Psoas muscle (tissue), 8 donors: ENCODE measurements around the gene TBC1D32. TPM values are rescaled to one million over a fixed set of nuclear protein-coding genes. Genes with fewer than 3 reads are reported as not detected.

Source experiments
- ATAC-seq, 4 donors: fragments of 200-7000 bp; cut with Tn5 transposase; one replicate each; pipeline ENCODE4 v1.9.1; 2020; ENCODE audit warnings: moderate library complexity in 3 of 4, mild to moderate bottlenecking in 2 of 4
- DNase-seq, 2 donors: peaks; one replicate each; pipeline ENCODE4 v3.0.0-alpha.2; 2020
- H3K27ac ChIP-seq: fragments of 200-600 bp; one replicate; pipeline ENCODE4 v1.8.0; 2022
- H3K27me3 ChIP-seq, 3 donors: fragments of 200-600 bp in 1 of 3; one replicate each; pipeline versions ENCODE4 v1.6.1 to v1.8.0; 2013 to 2022; ENCODE audit warnings: low read length in 2 of 3, mild to moderate bottlenecking in 2 of 3, moderate library complexity in 1 of 3; ENCODE audit not compliant: insufficient read depth in 3 of 3
- H3K36me3 ChIP-seq, 2 donors: fragments of 200-600 bp in 1 of 2; one replicate each; pipeline versions ENCODE4 v1.6.1 to v1.8.0; 2013 to 2022; ENCODE audit warnings: low read depth in 1 of 2, mild to moderate bottlenecking in 1 of 2, moderate library complexity in 1 of 2; ENCODE audit not compliant: insufficient read depth in 1 of 2
- H3K4me1 ChIP-seq: fragments of 200-600 bp; one replicate; pipeline ENCODE4 v1.8.0; 2022
- H3K4me3 ChIP-seq: fragments of 200-600 bp; one replicate; pipeline ENCODE4 v1.8.0; 2022; ENCODE audit warnings: mild to moderate bottlenecking
- H3K9me3 ChIP-seq: fragments of 200-600 bp; one replicate; pipeline ENCODE4 v1.8.0; 2022
- WGBS, 3 donors: extraction: QIAGEN DNeasy Blood & Tissue Kit; methylation state at CpG; one replicate each; pipeline versions ENCODE4 v1.1.6 to v1.1.7; 2013; 5-methylcytosine and 5-hydroxymethylcytosine counted together
- intact Hi-C, 2 donors: fragments of 100-400 bp; cut with DNase I; formaldehyde crosslinking; loops; one replicate each; pipeline versions ENCODE4 v1.11.0 to v1.14.2; 2022
- polyA plus RNA-seq, 3 donors: library from polyadenylated mRNA; stranded (reverse); fragments of 200-250 nt; gene quantifications; one replicate each; pipeline ENCODE4 v1.2.3, GENCODE V29; 2013
- total RNA-seq, 4 donors: library from RNA; stranded (reverse); fragmentation: NEBNext Ultra II Directional in 2 of 4; extraction: Animal tissue kit (Norgen Biotek cat#: 25700) in 2 of 4; gene quantifications; one replicate each; pipeline versions ENCODE4 v1.2.1 to v1.2.4, GENCODE V29; 2021 to 2023
- TF ChIP-seq, protein P1 (sequence below): fragments of 200-600 bp; IDR thresholded peaks from one replicate; pipeline ENCODE4 v1.8.0; 2022; ENCODE audit warnings: antibody characterized with exemption
- donor health status: healthy with polysubstance abuse.
- donor health status: DM: no; HTN: no; CAD: no; lungs with moderate emphysema.
- donor health status: Bipolar disorder and iron deficiency.
- donor health status: healthy.
- donor health status: DM: yes; HTN: yes; CAD: no.
- donor health status: DM: no; HTN: no; CAD: no.
- donor health status: DM: no; HTN: no; CAD: no.
- donor health status: DM: yes; HTN: yes; CAD: no.

Gene TBC1D32
- total and polyA plus RNA-seq, 7 donors, result 0.29 to 1.8 (median 0.45) TPM

DNA sequence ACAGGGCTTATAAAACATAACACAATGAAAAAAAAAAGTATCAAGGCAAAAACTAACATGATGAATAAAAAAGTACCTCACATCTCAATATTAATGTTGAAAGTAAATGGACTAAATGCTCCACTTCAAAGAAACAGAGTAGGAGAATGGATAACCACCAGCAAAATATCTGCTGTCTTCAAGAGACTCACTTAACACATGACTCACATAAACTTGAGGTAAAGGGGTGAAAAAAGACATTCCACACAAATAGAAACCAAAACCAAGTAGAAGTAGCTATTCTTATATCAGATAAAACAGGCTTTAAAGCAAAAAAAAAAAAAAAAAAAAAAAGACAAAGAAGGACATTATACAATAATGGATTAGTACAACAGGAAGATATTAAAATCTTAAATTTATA lies 86.9 kb downstream of the TBC1D32 start:
- Histone ChIP-seq H3K36me3 (no peaks in the 10 kb centered on the region), H3K4me3 (no peak overlapping the region), H3K27ac (no peak overlapping the region), H3K9me3 (peaks cover 7% of the 10 kb centered on the region), H3K27me3 (no peaks in the 10 kb centered on the region), H3K4me1 (no peaks in the 10 kb centered on the region)
- ATAC-seq, result no peak
- intact Hi-C loops, result no loop called here
- TF ChIP-seq, protein P1, sequence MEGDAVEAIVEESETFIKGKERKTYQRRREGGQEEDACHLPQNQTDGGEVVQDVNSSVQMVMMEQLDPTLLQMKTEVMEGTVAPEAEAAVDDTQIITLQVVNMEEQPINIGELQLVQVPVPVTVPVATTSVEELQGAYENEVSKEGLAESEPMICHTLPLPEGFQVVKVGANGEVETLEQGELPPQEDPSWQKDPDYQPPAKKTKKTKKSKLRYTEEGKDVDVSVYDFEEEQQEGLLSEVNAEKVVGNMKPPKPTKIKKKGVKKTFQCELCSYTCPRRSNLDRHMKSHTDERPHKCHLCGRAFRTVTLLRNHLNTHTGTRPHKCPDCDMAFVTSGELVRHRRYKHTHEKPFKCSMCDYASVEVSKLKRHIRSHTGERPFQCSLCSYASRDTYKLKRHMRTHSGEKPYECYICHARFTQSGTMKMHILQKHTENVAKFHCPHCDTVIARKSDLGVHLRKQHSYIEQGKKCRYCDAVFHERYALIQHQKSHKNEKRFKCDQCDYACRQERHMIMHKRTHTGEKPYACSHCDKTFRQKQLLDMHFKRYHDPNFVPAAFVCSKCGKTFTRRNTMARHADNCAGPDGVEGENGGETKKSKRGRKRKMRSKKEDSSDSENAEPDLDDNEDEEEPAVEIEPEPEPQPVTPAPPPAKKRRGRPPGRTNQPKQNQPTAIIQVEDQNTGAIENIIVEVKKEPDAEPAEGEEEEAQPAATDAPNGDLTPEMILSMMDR, result no peak
- no peak for DNase-seq

DNA sequence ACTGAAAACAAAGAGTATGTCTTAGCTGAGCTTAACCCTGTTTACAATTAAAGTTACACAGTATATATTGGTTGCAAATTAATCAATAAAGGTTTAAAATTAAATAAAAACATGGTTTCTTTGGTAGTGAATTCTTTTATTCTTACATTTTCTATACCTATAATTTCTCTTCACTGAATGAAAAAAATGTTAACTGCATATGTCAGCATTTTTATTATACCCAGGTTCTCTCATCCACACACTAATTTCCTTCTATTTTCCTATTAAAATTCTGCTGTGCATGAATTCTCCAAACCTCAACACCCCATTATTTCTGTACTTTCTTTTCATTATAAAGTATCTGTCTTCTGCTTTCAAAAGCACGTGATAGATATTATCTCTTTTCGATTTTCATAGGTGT lies 91.9 kb downstream of the TBC1D32 start:
- ATAC-seq (no peak), DNase-seq (no peak)
- H3K9me3 ChIP-seq, result peaks cover 3% of the 10 kb centered on the region
- H3K27ac ChIP-seq, result no peak overlapping the region
- no peaks in the 10 kb centered on the region for H3K27me3 ChIP-seq
- H3K4me1 ChIP-seq, result no peaks in the 10 kb centered on the region
- TF ChIP-seq, protein P1, result no peak
- 93 to 97% (median 94%) methylated on average over 2 of the region's 2 CpGs for WGBS, 3 donors
- intact Hi-C loops, result no loop called here
- no peak overlapping the region for H3K4me3 ChIP-seq
- H3K36me3 ChIP-seq, result no peaks in the 10 kb centered on the region

DNA sequence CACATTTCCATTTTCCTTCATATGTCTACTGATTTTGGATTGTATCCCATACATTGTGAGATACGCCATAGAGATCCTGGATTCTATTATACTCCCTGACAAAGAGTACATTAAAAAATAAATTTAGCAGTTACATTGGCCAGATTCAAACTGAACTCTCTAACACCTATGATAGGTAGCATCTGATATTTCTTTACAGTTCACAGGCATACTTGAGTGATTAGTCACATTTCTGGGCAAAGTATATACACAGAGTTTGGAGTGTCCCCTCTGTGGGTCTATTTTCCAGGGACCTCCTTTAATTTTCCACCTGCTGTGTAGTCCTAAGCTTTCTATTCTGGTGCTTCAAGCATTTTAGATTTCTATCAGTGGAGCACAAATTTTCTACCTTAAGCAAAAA lies 96.4 kb downstream of the TBC1D32 start:
- TF ChIP-seq, protein P1, result no peak
- Histone ChIP-seq H3K9me3 (no peaks in the 10 kb centered on the region), H3K4me1 (no peaks in the 10 kb centered on the region), H3K27me3 (no peaks in the 10 kb centered on the region), H3K4me3 (no peak overlapping the region), H3K36me3 (no peaks in the 10 kb centered on the region), H3K27ac (no peak overlapping the region)
- ATAC-seq (no peak), DNase-seq (no peak)
- WGBS, 3 donors, result 95 to 100% (median 97%) methylated on average over 1 of the region's 1 CpG
- intact Hi-C loops, result no loop called here

DNA sequence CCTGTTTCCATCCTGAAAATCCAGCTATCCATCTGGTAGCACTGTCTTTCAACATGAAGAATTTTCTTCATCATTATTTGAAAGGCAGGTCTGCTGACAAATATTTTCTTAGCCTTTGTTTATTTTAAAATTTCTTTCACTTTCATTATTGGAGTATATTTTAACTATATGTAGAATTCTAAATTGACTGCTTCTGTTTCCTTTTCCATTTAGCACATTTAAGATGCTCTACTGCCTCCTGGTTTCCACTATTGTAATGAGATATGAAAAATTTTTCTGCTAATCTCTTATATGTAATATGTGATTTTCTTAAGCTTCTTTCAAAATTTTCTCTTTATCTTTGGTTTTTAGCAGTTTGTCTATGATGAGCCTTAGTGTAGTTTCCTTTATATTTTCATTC lies 97.3 kb downstream of the TBC1D32 start:
- Histone ChIP-seq H3K27me3 (no peaks in the 10 kb centered on the region), H3K27ac (no peak overlapping the region), H3K36me3 (no peaks in the 10 kb centered on the region), H3K9me3 (no peaks in the 10 kb centered on the region), H3K4me3 (no peak overlapping the region), H3K4me1 (no peaks in the 10 kb centered on the region)
- DNase-seq, result no peak
- intact Hi-C loops, result no loop called here
- ATAC-seq, result no peak
- TF ChIP-seq, protein P1, result no peak

DNA sequence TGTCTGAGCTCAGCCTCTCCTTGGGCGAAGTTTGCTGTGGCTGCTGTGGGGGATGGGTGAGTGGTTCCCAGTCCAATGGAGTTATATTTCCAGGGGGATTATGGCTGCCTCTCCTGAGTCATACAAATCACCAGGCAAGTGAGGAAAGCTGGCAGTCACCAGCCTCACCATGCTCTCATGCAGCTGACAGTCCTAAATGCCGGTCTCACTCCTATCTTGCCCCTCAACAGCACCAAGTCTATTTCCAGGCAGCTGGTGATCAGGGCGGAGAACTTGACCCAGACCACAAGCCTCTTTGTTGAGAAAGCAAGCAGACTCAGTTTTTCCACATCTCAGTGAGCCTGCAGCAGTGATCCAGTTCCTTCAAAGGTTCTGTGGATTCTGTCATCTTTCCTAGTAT lies 98.9 kb downstream of the TBC1D32 start:
- intact Hi-C loops, result no loop called here
- ATAC-seq (no peak), DNase-seq (no peak)
- no peak overlapping the region for H3K4me3 ChIP-seq
- no peak overlapping the region for H3K27ac ChIP-seq
- no peaks in the 10 kb centered on the region for H3K36me3 ChIP-seq
- WGBS, 3 donors, result 88 to 98% (median 95%) methylated on average over 3 of the region's 3 CpGs
- no peaks in the 10 kb centered on the region for H3K27me3 ChIP-seq
- H3K4me1 ChIP-seq, result no peaks in the 10 kb centered on the region
- TF ChIP-seq, protein P1, result no peak
- H3K9me3 ChIP-seq, result no peaks in the 10 kb centered on the region
